ENCODE results near the gene SLC51A. TPM values are rescaled to one million over a fixed set of nuclear protein-coding genes. Genes with fewer than 3 reads are reported as not detected.
"Not testable (repeated sequence)": the region's sequence is repeated elsewhere in the genome, so short reads cannot be mapped to it uniquely, and the experiment has no call there.

The SLC51A gene
- total RNA-seq (2014; rRNA removed; shearing (Covaris generic)) (not detected in 2 replicates), polyA plus RNA-seq (2016; fragmentation: Nextera tagmentation; extraction: Ambion mirVana) (3.4 and 6.0 TPM in 2 replicates)

- no peak within 1 kb of the TSS for H3K27ac ChIP-seq
- no peak within 1 kb of the TSS for H3K9ac ChIP-seq
- no peak within 1 kb of the TSS for H3K4me3 ChIP-seq
- H3K4me2 ChIP-seq (ENCODE audit: unreplicated experiment), result no peak within 1 kb of the TSS
- DNase-seq, result no peak
- 46 to 48% methylated on average over 15 of the region's 15 CpGs for WGBS, 2 experiments (ENCODE audit: low coverage in 1 of 2, low lambda C conversion rate in 2 of 2, missing lambda C conversion rate in 2 of 2)
- H3K79me2 ChIP-seq (ENCODE audit: insufficient read depth), result no peaks in the 10 kb centered on the region
- no peaks in the 10 kb centered on the region for H3K9me2 ChIP-seq (ENCODE audit: insufficient read depth)
- H2AFZ ChIP-seq, result no peak within 1 kb of the TSS
- no peaks in the 10 kb centered on the region for H3K9me3 ChIP-seq (ENCODE audit: low read depth)
- peaks cover 13% of the 10 kb centered on the region; the same call in 1 of the 2 replicates for H3F3A ChIP-seq (ENCODE audit: insufficient read depth)
- peaks cover 6% of the 10 kb centered on the region; the same call in 1 of the 2 replicates for H3K4me1 ChIP-seq (ENCODE audit: insufficient read depth)
- H3K27me3 ChIP-seq (replicated peaks; ENCODE audit: insufficient read depth), result no peaks in the 10 kb centered on the region
- in situ Hi-C loops (cut with MboI), result no loop called here
- TF ChIP-seq EZH2phosphoT487 (IDR thresholded peaks at IDR 0.05; ENCODE audit: insufficient read depth, low read depth) (no peak), EZH2 (IDR thresholded peaks at IDR 0.05; ENCODE audit: insufficient read depth, poor library complexity, severe bottlenecking) (no peak)
- no peaks in the 10 kb centered on the region for H3K36me3 ChIP-seq (ENCODE audit: low read depth)
- H4K20me1 ChIP-seq (ENCODE audit: insufficient read depth), result no peaks in the 10 kb centered on the region
Observed at GRCh38 chr3:196216089-196216564, at the start of gene SLC51A. Gene SLC51A (plus strand): TSS chr3:196216534. CDS start chr3:196216713, 179 bp downstream.

GRCh38 chr3:196166741-196167140 lies 49.6 kb upstream of the SLC51A start:
- Histone ChIP-seq H3K4me2 (ENCODE audit: unreplicated experiment) (no peak overlapping the region), H3K27me3 (replicated peaks; ENCODE audit: insufficient read depth) (no peaks in the 10 kb centered on the region), H3K4me3 (no peak overlapping the region), H3K27ac (no peak overlapping the region), H3F3A (ENCODE audit: insufficient read depth) (no peaks in the 10 kb centered on the region), H3K9me3 (ENCODE audit: low read depth) (no peaks in the 10 kb centered on the region), H3K9me2 (ENCODE audit: insufficient read depth) (no peaks in the 10 kb centered on the region), H2AFZ (no peak overlapping the region), H3K79me2 (ENCODE audit: insufficient read depth) (no peaks in the 10 kb centered on the region), H3K36me3 (ENCODE audit: low read depth) (no peaks in the 10 kb centered on the region), H3K4me1 (ENCODE audit: insufficient read depth) (no peaks in the 10 kb centered on the region), H4K20me1 (ENCODE audit: insufficient read depth) (no peaks in the 10 kb centered on the region), H3K9ac (no peak overlapping the region)
- no peak for DNase-seq
- no peak for TF ChIP-seq EZH2 (IDR thresholded peaks at IDR 0.05; ENCODE audit: insufficient read depth, poor library complexity, severe bottlenecking)
- TF ChIP-seq EZH2phosphoT487 (IDR thresholded peaks at IDR 0.05; ENCODE audit: insufficient read depth, low read depth), result no peak
- 78 to 90% methylated on average over 7 of the region's 7 CpGs for WGBS, 2 experiments (ENCODE audit: low coverage in 1 of 2, low lambda C conversion rate in 2 of 2, missing lambda C conversion rate in 2 of 2)
- in situ Hi-C loops (cut with MboI), result no loop called here

- no peaks in the 10 kb centered on the region for H3K9me3 ChIP-seq (ENCODE audit: low read depth)
- H3K9ac ChIP-seq, result no peak overlapping the region
- DNase-seq, result no peak
- no peak overlapping the region for H3K27ac ChIP-seq
- no peaks in the 10 kb centered on the region for H3K36me3 ChIP-seq (ENCODE audit: low read depth)
- H3K27me3 ChIP-seq (replicated peaks; ENCODE audit: insufficient read depth), result no peaks in the 10 kb centered on the region
- in situ Hi-C loops (cut with MboI), result no loop called here
- H3K4me2 ChIP-seq (ENCODE audit: unreplicated experiment), result no peak overlapping the region
- no peaks in the 10 kb centered on the region for H3F3A ChIP-seq (ENCODE audit: insufficient read depth)
- no peak for TF ChIP-seq EZH2 (IDR thresholded peaks at IDR 0.05; ENCODE audit: insufficient read depth, poor library complexity, severe bottlenecking)
- no peak for TF ChIP-seq EZH2phosphoT487 (IDR thresholded peaks at IDR 0.05; ENCODE audit: insufficient read depth, low read depth)
- H3K9me2 ChIP-seq (ENCODE audit: insufficient read depth), result no peaks in the 10 kb centered on the region
- 45 to 55% methylated on average over 6 of the region's 6 CpGs for WGBS, 2 experiments (ENCODE audit: low coverage in 1 of 2, low lambda C conversion rate in 2 of 2, missing lambda C conversion rate in 2 of 2)
- no peak overlapping the region for H3K4me3 ChIP-seq
- no peaks in the 10 kb centered on the region for H4K20me1 ChIP-seq (ENCODE audit: insufficient read depth)
- no peak overlapping the region for H2AFZ ChIP-seq
- no peaks in the 10 kb centered on the region for H3K4me1 ChIP-seq (ENCODE audit: insufficient read depth)
- no peaks in the 10 kb centered on the region for H3K79me2 ChIP-seq (ENCODE audit: insufficient read depth)
Observed at GRCh38 chr3:196168808-196169391, 47.4 kb upstream of the SLC51A start.

DNA sequence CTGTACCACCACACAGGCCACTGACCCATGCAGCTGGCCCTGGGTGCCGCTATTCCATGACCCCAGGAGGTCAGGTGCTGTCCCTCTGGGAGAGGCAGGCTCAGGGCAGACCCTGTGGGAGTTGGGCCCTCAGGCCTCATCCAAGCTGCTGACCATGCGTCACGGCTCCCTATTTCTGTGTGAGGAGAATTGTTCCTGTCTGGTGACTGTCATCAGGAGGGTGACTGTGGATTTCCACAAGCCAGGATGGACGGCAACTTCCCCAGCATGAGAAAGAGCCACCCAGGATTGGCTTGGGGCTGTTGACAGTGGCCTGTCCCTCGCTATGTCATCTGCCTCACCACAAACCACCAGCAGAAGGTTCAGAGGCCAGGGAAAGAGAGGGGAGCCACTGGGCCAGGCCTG lies 46.5 kb upstream of the SLC51A start:
- 71 to 77% methylated on average over 5 of the region's 5 CpGs for WGBS, 2 experiments (ENCODE audit: low coverage in 1 of 2, low lambda C conversion rate in 2 of 2, missing lambda C conversion rate in 2 of 2)
- in situ Hi-C loops (cut with MboI), result no loop called here

DNA sequence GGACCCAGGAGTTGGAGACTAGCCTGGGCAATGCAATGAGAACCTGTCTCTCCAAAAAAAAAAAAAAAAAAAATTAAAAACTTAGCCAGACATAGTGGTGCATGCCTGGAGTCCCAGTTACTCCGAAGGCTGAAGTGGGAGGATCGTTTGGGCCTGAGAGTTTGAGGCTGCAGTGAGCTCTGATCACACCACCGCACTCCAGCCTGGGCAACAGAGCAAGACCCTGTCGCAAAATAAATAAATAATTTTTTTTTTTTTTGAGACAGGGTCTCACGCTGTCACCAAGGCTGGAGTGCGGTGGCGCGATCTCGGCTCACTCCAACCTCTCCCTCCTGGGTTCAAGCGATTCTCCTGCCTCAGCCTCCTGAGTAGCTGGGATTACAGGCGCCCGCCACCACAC lies 46.0 kb upstream of the SLC51A start:
- H3K4me1 ChIP-seq (ENCODE audit: insufficient read depth); H3K79me2 ChIP-seq (ENCODE audit: insufficient read depth); H3K9me2 ChIP-seq (ENCODE audit: insufficient read depth); H2AFZ ChIP-seq; in situ Hi-C loops (cut with MboI); H4K20me1 ChIP-seq (ENCODE audit: insufficient read depth); H3K27ac ChIP-seq; H3K9ac ChIP-seq; H3K27me3 ChIP-seq (replicated peaks; ENCODE audit: insufficient read depth); H3F3A ChIP-seq (ENCODE audit: insufficient read depth); DNase-seq; H3K4me3 ChIP-seq; H3K36me3 ChIP-seq (ENCODE audit: low read depth); H3K4me2 ChIP-seq (ENCODE audit: unreplicated experiment); H3K9me3 ChIP-seq (ENCODE audit: low read depth): not testable (repeated sequence)
- WGBS, 2 experiments (ENCODE audit: low coverage in 1 of 2, low lambda C conversion rate in 2 of 2, missing lambda C conversion rate in 2 of 2), result 80 to 82% methylated on average over 9 to 12 of the region's 12 CpGs

More for the DNA sequence above, 46.5 kb upstream of the SLC51A start:
- H3K27me3 ChIP-seq (replicated peaks; ENCODE audit: insufficient read depth), result no peaks in the 10 kb centered on the region
- H3K9me3 ChIP-seq (ENCODE audit: low read depth), result no peaks in the 10 kb centered on the region
- no peaks in the 10 kb centered on the region for H3K79me2 ChIP-seq (ENCODE audit: insufficient read depth)
- no peaks in the 10 kb centered on the region for H4K20me1 ChIP-seq (ENCODE audit: insufficient read depth)
- no peaks in the 10 kb centered on the region for H3K36me3 ChIP-seq (ENCODE audit: low read depth)
- H3K9me2 ChIP-seq (ENCODE audit: insufficient read depth), result no peaks in the 10 kb centered on the region
- no peak overlapping the region for H3K4me2 ChIP-seq (ENCODE audit: unreplicated experiment)
- no peaks in the 10 kb centered on the region for H3K4me1 ChIP-seq (ENCODE audit: insufficient read depth)
- no peaks in the 10 kb centered on the region for H3F3A ChIP-seq (ENCODE audit: insufficient read depth)
- no peak overlapping the region for H3K27ac ChIP-seq
- no peak for TF ChIP-seq EZH2 (IDR thresholded peaks at IDR 0.05; ENCODE audit: insufficient read depth, poor library complexity, severe bottlenecking)
- no peak for TF ChIP-seq EZH2phosphoT487 (IDR thresholded peaks at IDR 0.05; ENCODE audit: insufficient read depth, low read depth)
- no peak overlapping the region for H3K9ac ChIP-seq
- no peak overlapping the region for H2AFZ ChIP-seq
- no peak overlapping the region for H3K4me3 ChIP-seq
- no peak for DNase-seq

All from GM23248 (cell line).